Activated CD4-positive, alpha-beta T cell treated with anti-CD3 and anti-CD28 coated beads, Interleukin-2, amount 10 ng/mL, durations not matched to agents 24 days and 14 days (primary cell): ENCODE results near the gene PGA4. TPM values are rescaled to one million over a fixed set of nuclear protein-coding genes. Genes with fewer than 3 reads are reported as not detected.
"Not testable (repeated sequence)": the region's sequence is repeated elsewhere in the genome, so short reads cannot be mapped to it uniquely, and the experiment has no call there.

Experiments used
- DNase-seq: peaks from one replicate; pipeline ENCODE4 v3.0.0; 2022
- H3K27ac Mint-ChIP-seq: one replicate; pipeline ENCODE4 v1.8.0; 2022; ENCODE audit warnings: mild to moderate bottlenecking, mixed read lengths
- H3K27me3 Mint-ChIP-seq: one replicate; pipeline ENCODE4 v1.8.0; 2022; ENCODE audit warnings: mixed read lengths
- H3K36me3 Mint-ChIP-seq: one replicate; pipeline ENCODE4 v1.8.0; 2022; ENCODE audit warnings: low read depth, mild to moderate bottlenecking, mixed read lengths
- H3K4me1 Mint-ChIP-seq: one replicate; pipeline ENCODE4 v1.8.0; 2021; ENCODE audit warnings: mixed read lengths
- H3K4me3 Mint-ChIP-seq: one replicate; pipeline ENCODE4 v1.8.0; 2022; ENCODE audit warnings: mild to moderate bottlenecking, moderate library complexity, mixed read lengths
- H3K9me3 Mint-ChIP-seq: one replicate; pipeline ENCODE4 v1.8.0; 2021; ENCODE audit warnings: mixed read lengths
- intact Hi-C: fragments of 100-400 bp; cut with micrococcal nuclease; formaldehyde crosslinking; loops from one replicate; pipeline ENCODE4 v1.15.1; 2023
- total RNA-seq: library from RNA; stranded (reverse); gene quantifications from 2 replicates; pipeline ENCODE4 v1.2.3, GENCODE V29; 2022

PGA4 gene
- not detected in 2 replicates for total RNA-seq

DNA sequence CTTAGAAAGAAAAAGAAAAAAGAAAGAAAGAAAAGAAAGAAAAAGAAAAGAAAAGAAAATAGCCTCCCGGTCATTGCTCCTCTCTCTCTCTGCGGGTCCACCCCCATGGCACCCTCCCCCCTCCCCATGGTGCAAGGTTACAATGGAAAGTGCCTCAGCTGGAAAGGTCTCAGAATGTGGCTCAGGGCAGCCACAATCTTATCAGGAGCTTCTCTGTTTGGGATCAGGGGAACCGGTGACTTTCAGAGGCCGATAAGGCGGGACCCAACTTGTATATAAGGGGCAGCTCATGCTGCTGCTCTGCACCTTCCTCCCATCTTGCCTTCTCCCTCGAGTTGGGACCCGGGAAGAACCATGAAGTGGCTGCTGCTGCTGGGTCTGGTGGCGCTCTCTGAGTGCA is at the start of gene PGA4:
TSS of gene PGA4 (plus strand) at position 301 of the 400 bp plus-strand sequence. CDS start at position 355, 54 bp downstream.
- intact Hi-C loops, DNase-seq, H3K9me3 Mint-ChIP-seq, H3K36me3 Mint-ChIP-seq, H3K4me3 Mint-ChIP-seq, H3K27me3 Mint-ChIP-seq, H3K27ac Mint-ChIP-seq, H3K4me1 Mint-ChIP-seq: not testable (repeated sequence)

DNA sequence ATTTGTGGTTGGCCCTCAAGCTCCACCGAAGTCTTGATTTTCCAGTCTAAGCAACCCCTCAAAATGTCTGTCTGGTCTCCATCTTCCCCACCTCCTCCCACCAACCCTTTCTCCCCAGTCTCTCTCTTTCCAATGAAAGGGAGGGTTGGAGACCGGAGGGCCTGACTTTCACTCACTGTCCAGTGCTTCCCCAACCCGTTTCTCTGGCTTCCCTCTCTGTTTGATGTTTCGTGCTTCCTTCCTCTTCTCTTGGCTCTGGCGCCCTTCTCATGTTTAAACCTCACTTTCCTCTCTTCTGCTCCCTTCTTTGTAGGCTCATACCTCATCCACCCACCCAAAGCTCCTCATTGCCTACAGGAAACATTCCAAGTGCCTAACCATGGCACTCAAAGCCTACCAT is 49.8 kb upstream of the PGA4 start:
- intact Hi-C loops = no loop called here
- H3K4me1 Mint-ChIP-seq = peaks cover 16% of the 10 kb centered on the region
- no peak overlapping the region for H3K4me3 Mint-ChIP-seq
- peaks cover 4% of the 10 kb centered on the region for H3K9me3 Mint-ChIP-seq
- no peak for DNase-seq
- peaks cover 11% of the 10 kb centered on the region for H3K27me3 Mint-ChIP-seq
- H3K36me3 Mint-ChIP-seq = no peaks in the 10 kb centered on the region
- H3K27ac Mint-ChIP-seq = peak overlapping the region; percentile 18

DNA sequence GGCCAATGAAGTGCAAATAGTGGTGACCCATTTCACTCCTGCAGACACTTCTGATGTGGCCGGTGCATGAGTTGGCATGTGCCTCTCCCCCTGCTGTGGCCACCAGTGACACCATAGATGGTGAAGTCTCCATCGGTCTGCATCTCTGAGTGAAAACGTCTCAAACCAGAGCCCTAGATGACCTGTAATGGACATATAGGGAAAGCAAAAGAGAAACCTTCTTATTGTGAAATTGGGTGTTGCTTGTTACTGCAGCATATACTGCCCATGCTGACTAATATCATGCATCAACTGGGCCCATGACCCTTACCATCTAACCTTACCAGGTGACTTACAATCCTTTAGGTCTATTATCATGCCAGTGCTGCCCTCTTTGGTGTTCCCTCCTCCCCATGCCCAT is 49.3 kb upstream of the PGA4 start:
- H3K4me3 Mint-ChIP-seq = no peak overlapping the region
- peaks cover 14% of the 10 kb centered on the region for H3K4me1 Mint-ChIP-seq
- peaks cover 4% of the 10 kb centered on the region for H3K9me3 Mint-ChIP-seq
- DNase-seq = no peak
- intact Hi-C loops = no loop called here
- H3K27ac Mint-ChIP-seq = no peak overlapping the region
- H3K27me3 Mint-ChIP-seq = peaks cover 11% of the 10 kb centered on the region
- no peaks in the 10 kb centered on the region for H3K36me3 Mint-ChIP-seq

DNA sequence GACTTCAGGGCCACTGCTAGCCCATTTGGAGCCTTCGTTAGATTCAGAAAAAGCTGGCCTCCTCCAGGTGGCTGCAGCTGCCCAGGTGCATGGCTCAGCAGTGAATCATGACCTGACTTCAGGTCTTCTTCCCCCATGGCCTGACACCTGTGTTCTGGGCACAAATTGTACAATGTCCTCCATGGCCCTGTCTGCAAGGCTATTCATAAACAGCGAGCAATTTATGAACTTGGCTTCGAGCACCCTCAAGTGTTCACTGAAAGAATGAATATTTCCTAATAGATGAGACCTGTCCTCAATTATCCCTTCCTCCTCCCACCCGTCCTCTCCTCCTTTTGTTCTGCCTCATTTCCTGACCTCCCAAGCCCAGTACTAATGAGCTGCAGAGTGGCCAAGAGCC is 48.7 kb upstream of the PGA4 start:
- Mint-ChIP-seq H3K4me1 (peaks cover 14% of the 10 kb centered on the region), H3K27me3 (peaks cover 11% of the 10 kb centered on the region), H3K27ac (no peak overlapping the region), H3K4me3 (no peak overlapping the region), H3K36me3 (no peaks in the 10 kb centered on the region), H3K9me3 (peaks cover 4% of the 10 kb centered on the region)
- intact Hi-C loops = no loop called here
- no peak for DNase-seq

DNA sequence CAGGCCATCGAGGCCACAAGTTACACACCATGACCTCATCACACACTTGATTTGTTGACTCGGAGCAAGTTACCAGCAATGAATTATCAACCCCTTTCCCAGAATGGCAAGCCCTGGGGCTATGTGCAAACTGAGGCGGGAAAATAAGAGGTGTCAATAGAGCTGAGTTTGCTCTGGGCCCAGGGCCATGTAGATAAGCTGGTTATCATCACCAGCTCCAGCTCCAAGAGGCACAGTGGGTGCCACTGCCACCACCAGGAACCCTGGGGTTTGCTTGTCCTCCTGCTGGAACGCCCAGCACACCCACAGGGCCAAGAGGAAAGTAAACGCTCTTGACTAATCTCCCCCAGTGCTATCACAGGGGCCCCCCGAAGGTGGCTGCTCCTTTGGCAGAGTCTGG is 47.9 kb upstream of the PGA4 start:
- Mint-ChIP-seq H3K27ac (no peak overlapping the region), H3K4me3 (no peak overlapping the region), H3K4me1 (peaks cover 10% of the 10 kb centered on the region), H3K9me3 (peaks cover 4% of the 10 kb centered on the region), H3K36me3 (no peaks in the 10 kb centered on the region), H3K27me3 (peaks cover 11% of the 10 kb centered on the region)
- no peak for DNase-seq
- intact Hi-C loops = no loop called here

DNA sequence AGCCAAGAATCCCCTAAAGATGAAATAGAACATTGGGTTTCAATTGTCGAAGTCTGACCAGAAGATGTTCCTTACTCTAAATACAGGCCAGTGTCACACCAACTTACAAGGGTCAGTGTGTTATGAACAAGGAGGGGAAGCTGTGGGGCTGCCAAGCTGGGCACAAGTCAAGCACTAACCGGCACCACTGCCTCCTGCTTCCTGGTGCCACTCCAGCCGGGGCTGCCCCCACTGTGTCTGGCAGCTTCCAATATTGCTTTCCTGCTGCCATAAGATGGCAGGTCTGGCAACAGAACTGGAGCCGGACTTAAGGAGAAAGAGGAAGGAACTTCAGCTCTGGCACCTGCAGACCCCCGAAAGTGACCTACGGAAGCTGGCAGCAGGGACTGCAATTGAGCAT is 47.2 kb upstream of the PGA4 start:
- DNase-seq = no peak
- H3K27me3 Mint-ChIP-seq = peaks cover 13% of the 10 kb centered on the region
- H3K27ac Mint-ChIP-seq = no peak overlapping the region
- intact Hi-C loops = no loop called here
- H3K36me3 Mint-ChIP-seq = no peaks in the 10 kb centered on the region
- no peak overlapping the region for H3K4me3 Mint-ChIP-seq
- H3K9me3 Mint-ChIP-seq = peaks cover 4% of the 10 kb centered on the region
- H3K4me1 Mint-ChIP-seq = peaks cover 10% of the 10 kb centered on the region

DNA sequence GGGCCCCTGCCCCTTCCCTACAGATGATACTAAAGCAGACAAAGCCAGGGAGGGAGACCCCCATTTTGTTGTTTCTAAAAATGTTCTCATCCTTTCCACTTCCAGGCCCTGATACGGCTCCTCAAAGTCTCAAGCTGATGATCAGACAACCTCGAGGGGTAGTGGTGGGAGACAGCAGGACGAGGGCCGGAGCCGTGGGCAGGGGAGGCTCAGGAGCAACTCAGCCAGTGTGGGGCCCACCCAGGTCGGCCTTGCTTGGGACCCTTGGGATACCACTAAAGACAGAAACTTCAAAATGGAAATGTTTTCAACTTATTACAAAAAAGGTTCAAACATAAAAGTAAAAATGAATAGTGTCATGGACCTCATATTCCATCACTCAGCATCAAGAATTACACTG is 45.7 kb upstream of the PGA4 start:
- peaks cover 10% of the 10 kb centered on the region for H3K4me1 Mint-ChIP-seq
- H3K36me3 Mint-ChIP-seq = no peaks in the 10 kb centered on the region
- DNase-seq = no peak
- intact Hi-C loops = no loop called here
- H3K27ac Mint-ChIP-seq = no peak overlapping the region
- H3K4me3 Mint-ChIP-seq = no peak overlapping the region
- peaks cover 18% of the 10 kb centered on the region for H3K27me3 Mint-ChIP-seq
- peaks cover 4% of the 10 kb centered on the region for H3K9me3 Mint-ChIP-seq

DNA sequence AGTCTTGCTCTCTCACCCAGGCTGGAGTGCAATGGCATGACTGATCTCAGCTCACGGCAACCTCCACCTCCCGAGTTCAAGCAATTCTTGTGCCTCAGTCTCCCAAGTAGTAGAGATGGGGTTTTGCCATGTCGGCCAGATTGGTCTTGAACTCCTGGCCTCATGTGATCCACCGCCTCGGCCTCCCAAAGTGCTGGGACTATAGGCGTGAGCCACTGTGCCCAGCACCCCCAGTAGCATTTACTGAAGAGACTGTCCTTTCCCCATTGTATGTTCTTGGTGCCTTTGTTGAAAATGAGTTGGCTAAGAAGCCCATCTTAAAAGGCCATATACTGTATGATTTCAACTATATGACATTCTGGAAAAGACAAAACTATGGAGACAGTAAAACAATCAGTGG is 41.9 kb upstream of the PGA4 start:
- H3K27me3 Mint-ChIP-seq = peaks cover 12% of the 10 kb centered on the region
- H3K9me3 Mint-ChIP-seq, H3K27ac Mint-ChIP-seq, H3K4me3 Mint-ChIP-seq, H3K36me3 Mint-ChIP-seq, H3K4me1 Mint-ChIP-seq, DNase-seq, intact Hi-C loops: not testable (repeated sequence)

DNA sequence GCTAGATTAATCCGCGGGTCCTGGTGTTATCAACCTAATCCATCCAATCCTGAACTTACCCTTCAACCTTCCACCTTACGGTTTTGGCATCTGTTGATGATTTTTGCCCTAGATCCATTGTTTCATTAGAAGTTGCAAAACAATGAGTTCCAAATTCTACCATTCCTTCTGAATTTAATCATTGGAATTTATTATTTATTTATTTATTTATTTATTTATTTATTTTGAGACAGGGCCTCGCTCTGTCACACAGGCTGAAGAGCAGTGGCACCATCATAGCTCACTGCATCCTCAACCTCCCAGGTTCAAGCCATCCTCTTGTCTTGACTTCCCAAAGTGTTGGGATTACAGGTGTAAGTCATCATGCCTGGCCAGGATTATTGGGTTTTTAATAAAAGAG is 40.7 kb upstream of the PGA4 start:
- no peak for DNase-seq
- intact Hi-C loops = no loop called here
- H3K4me3 Mint-ChIP-seq = no peak overlapping the region
- H3K27me3 Mint-ChIP-seq = peaks cover 9% of the 10 kb centered on the region
- no peaks in the 10 kb centered on the region for H3K36me3 Mint-ChIP-seq
- H3K27ac Mint-ChIP-seq = no peak overlapping the region
- H3K4me1 Mint-ChIP-seq = no peaks in the 10 kb centered on the region
- no peaks in the 10 kb centered on the region for H3K9me3 Mint-ChIP-seq

DNA sequence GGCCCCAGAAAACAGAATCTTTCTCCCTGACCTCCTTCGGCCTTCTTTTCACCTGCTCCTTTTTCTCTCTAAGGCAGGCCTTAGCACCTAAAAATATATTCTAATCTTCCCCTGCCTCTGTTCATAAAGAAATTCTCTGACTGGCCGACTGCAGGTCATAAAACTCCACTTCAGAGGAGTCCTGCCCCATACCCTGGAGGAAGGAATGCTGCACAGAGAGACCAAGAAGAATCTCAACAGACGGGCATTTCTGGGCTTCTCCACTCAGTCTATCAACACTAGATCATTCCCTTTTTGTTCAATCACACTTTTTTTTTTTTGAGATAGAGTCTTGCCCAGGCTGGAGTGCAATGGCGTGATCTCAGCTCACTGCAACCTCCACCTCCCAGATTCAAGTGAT is 38.5 kb upstream of the PGA4 start:
- DNase-seq = no peak
- H3K9me3 Mint-ChIP-seq = no peaks in the 10 kb centered on the region
- intact Hi-C loops = no loop called here

DNA sequence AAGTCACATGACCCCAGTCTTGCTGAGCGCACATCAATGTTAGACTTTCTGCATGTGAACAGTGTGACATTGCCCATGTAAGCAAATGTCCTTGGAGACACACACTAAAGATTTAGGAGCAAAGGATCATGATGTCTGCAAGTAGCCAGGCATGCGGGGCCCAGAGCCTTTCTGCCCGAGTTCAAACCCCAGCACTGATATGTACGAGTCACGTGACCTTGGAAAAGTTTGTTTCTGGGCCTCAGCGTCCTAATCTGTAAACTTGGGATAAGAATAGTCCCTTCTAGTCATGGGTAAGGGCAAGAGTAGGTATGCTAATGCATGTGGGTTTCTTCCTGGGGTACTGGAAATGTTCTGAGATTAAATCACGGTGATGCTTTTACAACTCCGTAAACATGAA is 35.6 kb upstream of the PGA4 start:
- Mint-ChIP-seq H3K27me3 (peaks cover 1% of the 10 kb centered on the region), H3K9me3 (no peaks in the 10 kb centered on the region), H3K36me3 (no peaks in the 10 kb centered on the region), H3K4me3 (no peak overlapping the region), H3K4me1 (peaks cover 2% of the 10 kb centered on the region), H3K27ac (no peak overlapping the region)
- no peak for DNase-seq
- intact Hi-C loops = loop anchor here (2.0 to 5.0 kb wide), 3 partner anchors 22 to 104 kb away; no protein-coding TSS in a partner anchor

More for the DNA sequence above, 38.5 kb upstream of the PGA4 start:
- Mint-ChIP-seq H3K4me1 (peaks cover 2% of the 10 kb centered on the region), H3K36me3 (no peaks in the 10 kb centered on the region), H3K4me3 (no peak overlapping the region), H3K27me3 (peaks cover 7% of the 10 kb centered on the region), H3K27ac (no peak overlapping the region)

DNA sequence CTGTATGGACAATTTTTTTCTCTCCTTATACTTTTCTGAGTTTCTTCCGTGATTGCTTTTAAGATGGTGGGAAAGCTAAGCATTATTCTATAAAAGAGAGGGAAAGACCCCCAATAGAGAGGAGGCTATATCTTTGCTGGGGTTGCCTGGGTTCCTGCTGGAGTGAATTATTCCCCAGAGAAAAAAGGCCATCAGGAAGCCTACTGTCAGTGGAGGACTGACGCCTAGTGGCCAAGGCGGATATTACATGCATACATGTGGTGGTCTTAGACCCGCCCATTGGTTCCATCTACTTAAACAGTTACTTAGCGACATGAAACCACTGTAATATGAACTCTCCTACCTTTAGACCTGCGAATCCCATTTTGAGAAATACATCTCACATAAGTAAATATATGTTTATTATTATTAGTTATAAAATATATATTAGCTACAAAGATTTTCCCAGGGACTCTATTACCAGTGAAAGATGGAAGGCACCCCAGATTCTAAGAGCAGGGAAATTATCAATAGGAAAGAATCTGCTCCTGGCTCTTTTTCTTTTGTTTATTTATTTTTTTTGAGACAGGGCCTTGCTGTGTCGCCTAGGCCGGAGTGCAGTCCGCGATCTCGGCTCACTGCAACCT is 34.5 kb upstream of the PGA4 start:
- no peak overlapping the region for H3K27ac Mint-ChIP-seq
- peaks cover 6% of the 10 kb centered on the region for H3K27me3 Mint-ChIP-seq
- DNase-seq = peak; percentile 93
- intact Hi-C loops = loop anchor here (1.0 to 5.0 kb wide), 5 partner anchors 23 to 356 kb away; no protein-coding TSS in a partner anchor
- H3K4me1 Mint-ChIP-seq = peaks cover 2% of the 10 kb centered on the region
- H3K9me3 Mint-ChIP-seq = no peaks in the 10 kb centered on the region
- no peaks in the 10 kb centered on the region for H3K36me3 Mint-ChIP-seq
- no peak overlapping the region for H3K4me3 Mint-ChIP-seq

DNA sequence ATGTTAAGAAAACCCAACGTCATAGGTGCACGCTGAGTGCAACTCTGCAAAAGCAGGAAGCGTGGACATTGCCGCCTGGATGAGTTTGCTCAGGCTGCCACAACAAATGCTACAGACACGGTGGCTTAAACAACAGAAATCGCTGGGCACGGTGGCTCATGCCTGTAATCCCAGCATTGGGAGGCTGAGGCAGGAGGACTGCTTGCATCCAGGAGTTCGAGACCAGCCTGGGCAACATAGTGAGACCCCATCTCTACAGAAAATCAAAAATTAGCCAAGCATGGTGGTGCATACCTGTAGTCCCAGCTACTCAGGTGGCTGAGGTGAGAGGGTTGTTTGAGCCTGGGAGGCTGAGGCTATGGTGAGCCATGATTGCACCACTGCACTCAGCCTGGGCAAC is 32.2 kb upstream of the PGA4 start:
- H3K27me3 Mint-ChIP-seq = peaks cover 8% of the 10 kb centered on the region
- intact Hi-C loops = loop anchor here (5.0 kb wide), 1 partner anchor 108 kb away; no protein-coding TSS in a partner anchor
- no peak overlapping the region for H3K27ac Mint-ChIP-seq
- peaks cover 2% of the 10 kb centered on the region for H3K4me1 Mint-ChIP-seq
- no peaks in the 10 kb centered on the region for H3K9me3 Mint-ChIP-seq
- no peak overlapping the region for H3K4me3 Mint-ChIP-seq
- H3K36me3 Mint-ChIP-seq = no peaks in the 10 kb centered on the region
- no peak for DNase-seq

DNA sequence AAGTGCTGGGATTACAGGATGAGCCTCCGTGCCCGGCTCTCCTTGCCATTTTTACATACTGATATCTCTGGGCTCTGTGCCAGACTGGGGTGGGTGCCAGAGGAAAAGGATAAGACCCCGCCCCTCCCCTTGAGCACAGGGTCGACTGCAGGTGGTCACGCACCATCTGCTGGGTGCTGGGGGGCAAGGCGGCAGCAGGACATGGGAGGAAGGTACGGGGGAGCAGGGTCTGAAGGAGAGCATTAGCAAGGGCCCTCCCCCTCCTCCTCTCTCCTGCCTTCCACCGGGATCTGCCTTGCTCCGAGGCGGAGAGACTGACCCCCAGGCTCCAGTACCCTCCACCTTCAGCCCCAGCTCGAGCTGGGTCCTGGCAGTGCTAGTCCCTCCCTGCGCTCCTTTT is 28.6 kb upstream of the PGA4 start:
- H3K27ac Mint-ChIP-seq = no peak overlapping the region
- no peak overlapping the region for H3K4me3 Mint-ChIP-seq
- intact Hi-C loops = no loop called here
- no peak for DNase-seq
- H3K27me3 Mint-ChIP-seq = peaks cover 12% of the 10 kb centered on the region
- H3K4me1 Mint-ChIP-seq = no peaks in the 10 kb centered on the region
- H3K9me3 Mint-ChIP-seq = peaks cover 5% of the 10 kb centered on the region
- H3K36me3 Mint-ChIP-seq = no peaks in the 10 kb centered on the region

DNA sequence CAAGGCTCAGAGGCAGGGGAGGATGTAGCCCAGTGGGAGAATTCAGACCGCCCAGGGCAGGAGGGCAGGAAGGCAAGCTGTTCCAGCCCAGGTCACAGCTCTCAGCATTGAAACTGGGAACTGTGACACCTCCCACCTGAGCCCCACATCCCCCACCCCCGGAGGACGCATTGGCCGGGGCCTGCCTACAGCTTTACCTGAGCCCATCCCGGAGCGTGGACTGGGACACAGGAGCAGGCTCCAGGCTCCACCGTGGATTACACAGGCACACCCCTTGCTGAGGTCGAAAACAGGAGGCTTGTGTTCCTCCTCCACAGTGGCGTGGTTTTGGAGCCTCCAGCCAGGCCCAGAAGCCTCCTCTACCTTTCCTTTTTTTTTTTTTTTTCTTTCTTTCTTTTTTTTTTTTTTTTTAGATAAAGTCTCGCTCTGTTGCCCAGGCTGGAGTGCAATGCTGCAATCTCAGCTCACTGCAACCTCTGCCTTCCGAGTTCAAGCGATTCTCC is 27.9 kb upstream of the PGA4 start:
- Mint-ChIP-seq H3K36me3 (no peaks in the 10 kb centered on the region), H3K4me1 (no peaks in the 10 kb centered on the region), H3K4me3 (no peak overlapping the region), H3K27me3 (peaks cover 14% of the 10 kb centered on the region), H3K9me3 (peaks cover 5% of the 10 kb centered on the region), H3K27ac (no peak overlapping the region)
- intact Hi-C loops = no loop called here
- DNase-seq = no peak
